ENCODE measurements around the gene ARHGAP35. TPM values are rescaled to one million over a fixed set of nuclear protein-coding genes. Genes with fewer than 3 reads are reported as not detected.
A peak's percentile ranks its signal among the peaks of the same experiment; 100 is the strongest.

ARHGAP35 gene
- total RNA-seq, 1 experiment from 2014 or later = 81.7 TPM

DNA sequence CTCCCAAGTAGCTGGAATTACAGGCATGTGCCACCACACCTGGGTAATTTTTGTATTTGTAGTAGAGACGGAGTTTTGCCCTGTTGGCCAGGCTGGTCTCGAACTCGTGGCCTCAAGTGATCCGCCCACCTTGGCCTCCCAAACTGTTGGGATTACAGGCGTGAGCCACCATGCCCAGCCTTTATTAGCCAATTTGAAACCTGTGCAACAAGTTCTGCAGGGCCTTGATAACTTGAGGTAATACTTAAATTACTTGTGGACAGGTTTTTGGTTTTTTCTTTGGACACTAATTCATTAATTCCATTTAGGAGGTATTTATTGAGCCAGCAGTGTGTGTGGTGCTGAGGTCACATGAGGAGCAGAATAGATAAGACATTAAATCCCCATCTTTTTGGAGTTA, 39.5 kb downstream of the ARHGAP35 start:
- intact Hi-C loops (cut with micrococcal nuclease; ENCODE audit: unreplicated experiment) = no loop called here
- Mint-ChIP-seq H3K27me3 (ENCODE audit: insufficient read depth, unreplicated experiment) (no peaks in the 10 kb centered on the region), H3K4me3 (ENCODE audit: unreplicated experiment) (no peak overlapping the region), H3K27ac (ENCODE audit: unreplicated experiment) (peak overlapping the region; percentile 29), H3K36me3 (ENCODE audit: insufficient read depth, unreplicated experiment) (peaks cover 9% of the 10 kb centered on the region), H3K4me1 (ENCODE audit: low read depth, unreplicated experiment) (peaks cover 51% of the 10 kb centered on the region), H3K9me3 (ENCODE audit: unreplicated experiment) (no peaks in the 10 kb centered on the region)
- Histone ChIP-seq H3K36me3 (ENCODE audit: control insufficient read depth, insufficient read depth, low read length) (no peaks in the 10 kb centered on the region; the same call in none of the 2 replicates), H3K4me3 (ENCODE audit: low read depth, low read length) (no peak overlapping the region), H3K4me1 (peaks cover 48% of the 10 kb centered on the region), H3K9me3 (no peaks in the 10 kb centered on the region), H3K27me3 (replicated peaks; ENCODE audit: control insufficient read depth, insufficient read depth, low read length) (no peaks in the 10 kb centered on the region)
- DNase-seq = no peak
- no peak for TF ChIP-seq CTCF (IDR thresholded peaks at IDR 0.05; ENCODE audit: insufficient read depth in 1 of 2, low read depth in 1 of 2, low read length in 1 of 2, severe bottlenecking in 1 of 2, unreplicated experiment in 1 of 2)
- POLR2A ChIA-PET = no interaction called here
- CTCF ChIA-PET = no interaction called here
- BruUV-seq (replicated peaks) = no TSS peak

GRCh38 chr19:46901701-46902401, 41.1 kb downstream of the ARHGAP35 start:
- no peaks in the 10 kb centered on the region for H3K27me3 Mint-ChIP-seq (ENCODE audit: insufficient read depth, unreplicated experiment)
- Histone ChIP-seq H3K9me3 (no peaks in the 10 kb centered on the region), H3K4me1 (peaks cover 48% of the 10 kb centered on the region), H3K36me3 (ENCODE audit: control insufficient read depth, insufficient read depth, low read length) (no peaks in the 10 kb centered on the region; the same call in none of the 2 replicates), H3K4me3 (ENCODE audit: low read depth, low read length) (no peak overlapping the region), H3K27me3 (replicated peaks; ENCODE audit: control insufficient read depth, insufficient read depth, low read length) (no peaks in the 10 kb centered on the region)
- POLR2A ChIA-PET = interaction anchor here (0.5 to 1.8 kb wide), 2 partner anchors 11 to 146 kb away, joined by 5 read pairs; no protein-coding TSS in a partner anchor
- H3K4me3 Mint-ChIP-seq (ENCODE audit: unreplicated experiment) = peak overlapping the region; percentile 1
- no peaks in the 10 kb centered on the region for H3K9me3 Mint-ChIP-seq (ENCODE audit: unreplicated experiment)
- no TSS peak for BruUV-seq (replicated peaks)
- intact Hi-C loops (cut with micrococcal nuclease; ENCODE audit: unreplicated experiment) = loop anchor here (1.0 kb wide), 2 partner anchors 23 to 46 kb away; no protein-coding TSS in a partner anchor
- CTCF ChIA-PET = interaction anchor here (1.3 to 1.9 kb wide), 2 partner anchors 11 to 23 kb away, joined by 5 to 10 read pairs; no protein-coding TSS in a partner anchor
- peaks cover 51% of the 10 kb centered on the region for H3K4me1 Mint-ChIP-seq (ENCODE audit: low read depth, unreplicated experiment)
- TF ChIP-seq CTCF (IDR thresholded peaks at IDR 0.05; ENCODE audit: insufficient read depth in 1 of 2, low read depth in 1 of 2, low read length in 1 of 2, severe bottlenecking in 1 of 2, unreplicated experiment in 1 of 2) = no peak
- DNase-seq = no peak
- peaks cover 9% of the 10 kb centered on the region for H3K36me3 Mint-ChIP-seq (ENCODE audit: insufficient read depth, unreplicated experiment)
- H3K27ac Mint-ChIP-seq (ENCODE audit: unreplicated experiment) = peak overlapping the region; percentile 56

- H3K27ac Mint-ChIP-seq (ENCODE audit: unreplicated experiment) = peak overlapping the region; percentile 56
- CTCF ChIA-PET = interaction anchor here (0.6 to 1.9 kb wide), 3 partner anchors 12 to 43 kb away, joined by 3 to 10 read pairs (median 5); no protein-coding TSS in a partner anchor
Measured at GRCh38 chr19:46902402-46902766, 41.6 kb downstream of the ARHGAP35 start.

More at GRCh38 chr19:46902402-46902766, 41.6 kb downstream of the ARHGAP35 start:
- peaks cover 12% of the 10 kb centered on the region for H3K36me3 Mint-ChIP-seq (ENCODE audit: insufficient read depth, unreplicated experiment)
- BruUV-seq (replicated peaks) = no TSS peak
- no peak overlapping the region for H3K4me3 ChIP-seq (ENCODE audit: low read depth, low read length)
- H3K9me3 Mint-ChIP-seq (ENCODE audit: unreplicated experiment) = no peaks in the 10 kb centered on the region
- POLR2A ChIA-PET = interaction anchor here (0.5 to 1.8 kb wide), 2 partner anchors 12 to 146 kb away, joined by 5 read pairs; no protein-coding TSS in a partner anchor
- peak; percentile 61 to 67 for DNase-seq
- H3K27me3 Mint-ChIP-seq (ENCODE audit: insufficient read depth, unreplicated experiment) = no peaks in the 10 kb centered on the region
- H3K27me3 ChIP-seq (replicated peaks; ENCODE audit: control insufficient read depth, insufficient read depth, low read length) = no peaks in the 10 kb centered on the region
- no peaks in the 10 kb centered on the region for H3K9me3 ChIP-seq
- H3K4me3 Mint-ChIP-seq (ENCODE audit: unreplicated experiment) = peak overlapping the region; percentile 1
- H3K4me1 ChIP-seq = peaks cover 48% of the 10 kb centered on the region
- TF ChIP-seq CTCF (IDR thresholded peaks at IDR 0.05; ENCODE audit: insufficient read depth in 1 of 2, low read depth in 1 of 2, low read length in 1 of 2, severe bottlenecking in 1 of 2, unreplicated experiment in 1 of 2) = no peak
- no peaks in the 10 kb centered on the region; the same call in none of the 2 replicates for H3K36me3 ChIP-seq (ENCODE audit: control insufficient read depth, insufficient read depth, low read length)
- H3K4me1 Mint-ChIP-seq (ENCODE audit: low read depth, unreplicated experiment) = peaks cover 51% of the 10 kb centered on the region
- intact Hi-C loops (cut with micrococcal nuclease; ENCODE audit: unreplicated experiment) = loop anchor here (1.0 kb wide), 2 partner anchors 23 to 46 kb away; no protein-coding TSS in a partner anchor
